ENCODE measurements around the gene PCK2.

Gene PCK2

GRCh38 chr14:24062216-24062980, 31.7 kb upstream of the PCK2 start:
- no peak for DNase-seq

- no peak for DNase-seq
These were observed 30.8 kb upstream of the PCK2 start for GRCh38 chr14:24063263-24063836.

- DNase-seq = no peak
These were observed 29.9 kb upstream of the PCK2 start for GRCh38 chr14:24064091-24064795.

- no peak for DNase-seq
These were observed 29.3 kb upstream of the PCK2 start for GRCh38 chr14:24064856-24065255.

- no peak for DNase-seq
These were observed 28.7 kb upstream of the PCK2 start for GRCh38 chr14:24065408-24065807.

- no peak for DNase-seq
These were observed 27.5 kb upstream of the PCK2 start for GRCh38 chr14:24066496-24067132.

GRCh38 chr14:24067133-24068082, 26.7 kb upstream of the PCK2 start:
- no peak for DNase-seq

- no peak for DNase-seq
These were observed 25.2 kb upstream of the PCK2 start for GRCh38 chr14:24068711-24069410.

- no peak for DNase-seq
These were observed 24.7 kb upstream of the PCK2 start for GRCh38 chr14:24069411-24069735.

GRCh38 chr14:24070285-24071143, 23.6 kb upstream of the PCK2 start:
- no peak for DNase-seq

GRCh38 chr14:24071144-24071697, 22.9 kb upstream of the PCK2 start, which contains the start of gene CPNE6:
Gene CPNE6, plus strand, starts transcription at chr14:24071562. Its CDS starts 1,375 bp downstream, at chr14:24072937.
- no peak for DNase-seq

GRCh38 chr14:24071836-24072430, 22.2 kb upstream of the PCK2 start:
- DNase-seq = no peak

- no peak for DNase-seq
These were observed 21.7 kb upstream of the PCK2 start for GRCh38 chr14:24072436-24072835.

- DNase-seq = no peak
These were observed 20.9 kb upstream of the PCK2 start for GRCh38 chr14:24072881-24073877.

GRCh38 chr14:24074625-24075484, 19.3 kb upstream of the PCK2 start:
- DNase-seq = no peak

GRCh38 chr14:24075485-24076301, 18.4 kb upstream of the PCK2 start:
- no peak for DNase-seq

GRCh38 chr14:24076302-24076601, 17.9 kb upstream of the PCK2 start:
- no peak for DNase-seq

Data from activated CD4-positive, CD25-positive, alpha-beta regulatory T cell treated with anti-CD3 and anti-CD28 coated beads, Interleukin-2, amount 50 U/mL, for 72 hours (primary cell).